ENCODE results near the gene POLDIP2. TPM values are rescaled to one million over a fixed set of nuclear protein-coding genes. Genes with fewer than 3 reads are reported as not detected.
A peak's percentile ranks its signal among the peaks of the same experiment; 100 is the strongest.

POLDIP2 gene, protein sequence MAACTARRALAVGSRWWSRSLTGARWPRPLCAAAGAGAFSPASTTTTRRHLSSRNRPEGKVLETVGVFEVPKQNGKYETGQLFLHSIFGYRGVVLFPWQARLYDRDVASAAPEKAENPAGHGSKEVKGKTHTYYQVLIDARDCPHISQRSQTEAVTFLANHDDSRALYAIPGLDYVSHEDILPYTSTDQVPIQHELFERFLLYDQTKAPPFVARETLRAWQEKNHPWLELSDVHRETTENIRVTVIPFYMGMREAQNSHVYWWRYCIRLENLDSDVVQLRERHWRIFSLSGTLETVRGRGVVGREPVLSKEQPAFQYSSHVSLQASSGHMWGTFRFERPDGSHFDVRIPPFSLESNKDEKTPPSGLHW
- 71.9 and 79.3 TPM in 2 replicates for total RNA-seq
- 89.2 and 111 TPM in 2 replicates for polyA plus RNA-seq
- 90.8 and 123 TPM in 2 replicates for polyA plus RNA-seq (2012)
- polyA minus RNA-seq (ENCODE audit: low replicate concordance) = 155 and 207 TPM in 2 replicates

DNA sequence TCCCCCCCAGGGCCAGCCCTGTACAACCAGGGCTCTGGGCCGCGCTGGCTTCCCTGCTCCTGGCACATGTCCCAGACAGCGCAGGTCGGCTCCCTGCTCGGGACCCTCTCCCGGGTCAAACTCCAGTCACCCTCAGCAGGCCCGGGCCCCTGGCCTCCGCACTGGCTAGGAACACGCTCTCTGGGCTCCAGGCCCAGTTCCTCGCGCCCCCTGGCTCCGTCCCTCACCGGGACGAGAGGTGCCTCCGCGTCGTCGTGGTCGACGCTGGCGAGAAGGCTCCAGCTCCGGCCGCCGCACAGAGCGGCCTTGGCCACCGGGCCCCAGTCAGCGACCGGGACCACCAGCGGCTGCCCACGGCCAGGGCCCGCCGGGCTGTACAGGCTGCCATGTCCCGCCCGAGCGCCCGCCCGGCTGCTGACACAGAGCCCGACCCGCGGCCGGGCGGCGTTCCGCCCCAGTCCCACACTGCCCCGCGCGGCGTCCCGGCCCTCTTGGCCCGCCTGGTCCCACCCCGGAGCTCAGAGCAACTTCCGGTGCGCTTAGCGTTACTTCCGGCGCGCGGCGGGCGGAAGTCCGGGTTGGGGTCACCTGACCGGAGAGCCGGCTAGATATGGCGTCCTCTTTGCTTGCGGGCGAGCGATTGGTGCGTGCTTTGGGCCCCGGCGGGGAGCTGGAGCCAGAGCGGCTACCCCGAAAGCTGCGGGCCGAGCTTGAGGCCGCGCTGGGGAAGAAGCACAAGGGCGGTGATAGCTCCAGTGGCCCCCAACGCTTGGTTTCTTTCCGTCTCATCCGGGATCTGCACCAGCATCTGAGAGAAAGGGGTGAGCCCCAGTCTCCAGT is at the start of gene POLDIP2:
Gene POLDIP2 (minus strand): TSS at position 467 of the 840 bp plus-strand sequence. CDS start 79 bp downstream, at position 388.
- Histone ChIP-seq H3K4me2 (ENCODE audit: extremely low read depth, insufficient read depth, low read length) (peak within 1 kb of the TSS; percentile 97), H3K36me3 (ENCODE audit: control insufficient read depth, insufficient read depth, low read length) (peaks cover 18% of the 10 kb centered on the region), H3K9ac (ENCODE audit: insufficient read depth, low read length) (peak within 1 kb of the TSS; percentile 94), H3K27me3 (ENCODE audit: control insufficient read depth, insufficient read depth, low read length) (no peaks in the 10 kb centered on the region), H3K79me2 (ENCODE audit: control insufficient read depth, insufficient read depth, low read length) (peaks cover 29% of the 10 kb centered on the region), H3K4me1 (ENCODE audit: control insufficient read depth, extremely low read depth, insufficient read depth, low read length) (peaks cover 15% of the 10 kb centered on the region), H4K20me1 (ENCODE audit: control insufficient read depth, extremely low read depth, insufficient read depth, low read length) (no peaks in the 10 kb centered on the region), H3K9me3 (ENCODE audit: control insufficient read depth, insufficient read depth, low read depth, low read length) (no peaks in the 10 kb centered on the region), H3K27ac (ENCODE audit: insufficient read depth, low read length) (peak within 1 kb of the TSS; percentile 93), H2AFZ (ENCODE audit: low read length) (peak within 1 kb of the TSS; percentile 87), H3K4me3 (replicated peaks in 1 of 4; ENCODE audit: control extremely low read depth in 1 of 4, insufficient read depth in 1 of 4, low read depth in 3 of 4, low read length in 4 of 4) (peak within 1 kb of the TSS; percentile 82 to 99 (median 94))
- peak; percentile 93 to 94 for DNase-seq (ENCODE audit: low read depth in 2 of 2)
- TF ChIP-seq, protein P1, sequence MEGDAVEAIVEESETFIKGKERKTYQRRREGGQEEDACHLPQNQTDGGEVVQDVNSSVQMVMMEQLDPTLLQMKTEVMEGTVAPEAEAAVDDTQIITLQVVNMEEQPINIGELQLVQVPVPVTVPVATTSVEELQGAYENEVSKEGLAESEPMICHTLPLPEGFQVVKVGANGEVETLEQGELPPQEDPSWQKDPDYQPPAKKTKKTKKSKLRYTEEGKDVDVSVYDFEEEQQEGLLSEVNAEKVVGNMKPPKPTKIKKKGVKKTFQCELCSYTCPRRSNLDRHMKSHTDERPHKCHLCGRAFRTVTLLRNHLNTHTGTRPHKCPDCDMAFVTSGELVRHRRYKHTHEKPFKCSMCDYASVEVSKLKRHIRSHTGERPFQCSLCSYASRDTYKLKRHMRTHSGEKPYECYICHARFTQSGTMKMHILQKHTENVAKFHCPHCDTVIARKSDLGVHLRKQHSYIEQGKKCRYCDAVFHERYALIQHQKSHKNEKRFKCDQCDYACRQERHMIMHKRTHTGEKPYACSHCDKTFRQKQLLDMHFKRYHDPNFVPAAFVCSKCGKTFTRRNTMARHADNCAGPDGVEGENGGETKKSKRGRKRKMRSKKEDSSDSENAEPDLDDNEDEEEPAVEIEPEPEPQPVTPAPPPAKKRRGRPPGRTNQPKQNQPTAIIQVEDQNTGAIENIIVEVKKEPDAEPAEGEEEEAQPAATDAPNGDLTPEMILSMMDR (conservative IDR thresholded peaks at IDR 0.05 in 1 of 2, IDR thresholded peaks at IDR 0.05 in 1 of 2; ENCODE audit: low read depth in 1 of 2, low read length in 2 of 2) = no peak
- TF ChIP-seq EZH2 (IDR thresholded peaks at IDR 0.05; ENCODE audit: low read length, missing control alignments) = no peak

DNA sequence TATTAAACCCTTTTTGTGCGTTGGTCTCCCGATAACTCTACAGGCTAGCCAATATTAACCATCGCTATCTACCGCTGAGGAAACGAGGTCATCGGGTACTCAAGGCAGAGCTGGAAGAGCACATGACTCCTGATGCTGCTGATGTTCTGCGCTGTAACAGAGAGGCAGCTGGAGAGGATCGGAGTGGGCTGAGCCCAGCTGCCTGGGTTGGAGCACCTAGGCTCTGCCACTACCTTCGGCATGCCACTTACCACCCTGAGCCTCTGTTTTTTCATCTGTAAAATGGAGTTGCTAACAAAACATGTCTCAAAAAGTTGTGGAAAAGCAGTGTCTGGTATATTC is 49.1 kb upstream of the POLDIP2 start:
- Histone ChIP-seq H2AFZ (ENCODE audit: low read length) (peak overlapping the region; percentile 51), H4K20me1 (ENCODE audit: control insufficient read depth, extremely low read depth, insufficient read depth, low read length) (no peaks in the 10 kb centered on the region), H3K4me1 (ENCODE audit: control insufficient read depth, extremely low read depth, insufficient read depth, low read length) (peaks cover 2% of the 10 kb centered on the region), H3K36me3 (ENCODE audit: control insufficient read depth, insufficient read depth, low read length) (no peaks in the 10 kb centered on the region), H3K27ac (ENCODE audit: insufficient read depth, low read length) (no peak overlapping the region), H3K4me2 (ENCODE audit: extremely low read depth, insufficient read depth, low read length) (peak overlapping the region; percentile 49), H3K4me3 (replicated peaks in 1 of 4; ENCODE audit: control extremely low read depth in 1 of 4, insufficient read depth in 1 of 4, low read depth in 3 of 4, low read length in 4 of 4) (peak overlapping the region in 2 of 4 experiments; percentile 59 to 70), H3K9me3 (ENCODE audit: control insufficient read depth, insufficient read depth, low read depth, low read length) (no peaks in the 10 kb centered on the region), H3K9ac (ENCODE audit: insufficient read depth, low read length) (no peak overlapping the region), H3K79me2 (ENCODE audit: control insufficient read depth, insufficient read depth, low read length) (no peaks in the 10 kb centered on the region), H3K27me3 (ENCODE audit: control insufficient read depth, insufficient read depth, low read length) (no peaks in the 10 kb centered on the region)
- TF ChIP-seq, protein P1 (conservative IDR thresholded peaks at IDR 0.05 in 1 of 2, IDR thresholded peaks at IDR 0.05 in 1 of 2; ENCODE audit: low read depth in 1 of 2, low read length in 2 of 2) = no peak
- no peak for TF ChIP-seq EZH2 (IDR thresholded peaks at IDR 0.05; ENCODE audit: low read length, missing control alignments)
- DNase-seq (ENCODE audit: low read depth in 2 of 2) = no peak

All from fibroblast of lung (primary cell).